Renal cortex interstitium (tissue), 11 donors: ENCODE data around the gene MAPKAPK3. TPM values are rescaled to one million over a fixed set of nuclear protein-coding genes. Genes with fewer than 3 reads are reported as not detected.

Source experiments
- DNase-seq, 11 donors: peaks; one replicate each; pipeline ENCODE4 v3.0.0-alpha.2; 2013; ENCODE audit warnings: low read depth in 9 of 11, low spot score in 4 of 11; ENCODE audit errors: extremely low read depth in 1 of 11
- polyA plus RNA-seq, 3 donors: library from polyadenylated mRNA; unstranded; fragments of 120-200 nt; gene quantifications; one replicate each; pipeline ENCODE4 v1.2.1, GENCODE V29; 2013; ENCODE audit not compliant: insufficient read length in 3 of 3

Gene MAPKAPK3
- polyA plus RNA-seq, 3 donors = 38.4 to 54.7 (median 54.5) TPM

GRCh38 chr3:50616003-50616769 lies 765 bp upstream of the MAPKAPK3 start:
- peak in 5 of 11 donors; percentile 68 to 84 (median 76) for DNase-seq

DNA sequence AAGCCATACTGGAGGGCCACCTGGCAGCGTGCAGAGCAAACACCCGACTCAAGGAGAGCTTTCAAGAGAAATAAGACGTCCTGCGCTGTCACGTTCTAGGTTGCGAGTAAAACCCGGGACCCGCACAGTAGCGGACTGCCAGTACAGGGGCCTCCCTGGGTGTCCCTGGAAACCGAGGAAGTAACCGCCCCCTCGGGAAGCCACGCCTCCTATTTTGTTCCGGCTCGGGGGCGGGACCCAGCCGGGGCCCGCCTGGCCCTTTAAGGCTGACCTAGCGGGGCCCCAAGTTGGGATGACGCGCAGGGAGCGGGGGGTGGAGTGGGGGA lies 218 bp upstream of the MAPKAPK3 start:
- peak; percentile 78 to 92 (median 86) for DNase-seq

DNA sequence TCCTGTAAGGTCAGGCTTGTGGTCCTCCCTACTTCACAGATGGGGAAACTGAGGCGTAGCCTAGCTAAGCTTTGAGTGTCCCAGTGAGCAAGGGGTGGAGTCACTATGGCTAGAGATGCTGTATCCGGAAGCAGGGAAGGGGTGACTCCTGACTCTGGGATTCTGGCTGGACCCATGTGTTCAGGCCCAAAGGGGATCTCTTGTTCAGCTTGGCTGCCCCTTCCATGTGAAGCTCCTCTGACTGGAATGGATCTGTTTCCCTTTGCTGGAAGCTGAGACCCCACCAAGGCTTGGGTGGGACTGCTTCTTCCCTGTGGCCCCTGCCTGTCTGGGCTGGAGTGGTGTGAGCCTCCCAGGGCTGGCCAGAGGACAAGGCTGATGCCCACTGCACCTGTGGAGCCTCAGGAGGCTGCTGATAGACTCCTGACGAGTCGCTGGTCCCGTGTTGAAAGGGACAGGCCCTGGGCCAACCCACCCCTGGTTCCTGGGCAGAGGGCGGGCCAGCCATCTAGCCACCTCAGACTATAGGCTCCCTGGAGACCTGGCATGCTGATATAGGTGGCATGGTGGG lies 1.0 kb downstream of the MAPKAPK3 start:
- DNase-seq = no peak

DNA sequence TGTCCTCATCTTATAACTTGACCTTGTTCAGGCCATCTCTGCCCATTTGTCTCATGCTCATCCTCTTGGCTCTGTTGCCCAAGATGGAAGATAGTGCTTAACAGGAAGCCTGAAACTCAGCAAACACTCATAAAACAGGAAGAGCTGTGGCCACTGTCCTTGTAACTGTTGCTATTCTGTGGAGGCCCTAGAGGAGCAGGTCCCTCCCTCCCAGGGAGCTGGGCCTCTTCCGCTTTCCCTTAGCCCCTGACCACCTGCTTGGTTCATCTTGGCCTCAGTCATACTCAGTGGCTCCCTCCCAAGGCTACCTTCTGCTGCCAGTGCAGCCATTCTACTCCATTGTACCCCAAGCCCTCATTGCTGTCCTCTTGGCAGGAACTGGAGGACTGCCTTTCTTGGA lies 3.5 kb downstream of the MAPKAPK3 start:
- no peak for DNase-seq

GRCh38 chr3:50620820-50621219 lies 3.9 kb downstream of the MAPKAPK3 start:
- DNase-seq = no peak

DNA sequence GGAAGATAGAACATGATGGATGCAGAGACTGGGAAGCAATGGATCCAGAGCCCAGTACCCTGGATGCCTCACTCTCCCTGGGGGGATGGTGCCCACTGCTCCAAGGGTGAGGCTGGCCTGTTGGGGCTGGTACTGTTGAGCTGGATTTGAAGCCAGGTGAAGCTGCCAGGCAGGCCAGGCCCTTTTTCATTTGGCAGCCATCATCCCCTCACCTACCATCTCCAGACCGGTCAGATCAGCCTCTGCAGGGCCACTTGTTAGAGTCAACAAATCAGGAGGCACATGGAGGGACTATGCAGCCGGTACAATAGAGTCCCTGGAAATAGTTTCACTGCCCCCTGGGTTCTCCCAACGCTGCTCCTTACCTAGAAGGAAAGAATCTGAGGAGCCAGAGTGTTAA lies 5.9 kb downstream of the MAPKAPK3 start:
- DNase-seq = no peak

- no peak for DNase-seq
These were observed 7.0 kb downstream of the MAPKAPK3 start for GRCh38 chr3:50623840-50624474.

DNA sequence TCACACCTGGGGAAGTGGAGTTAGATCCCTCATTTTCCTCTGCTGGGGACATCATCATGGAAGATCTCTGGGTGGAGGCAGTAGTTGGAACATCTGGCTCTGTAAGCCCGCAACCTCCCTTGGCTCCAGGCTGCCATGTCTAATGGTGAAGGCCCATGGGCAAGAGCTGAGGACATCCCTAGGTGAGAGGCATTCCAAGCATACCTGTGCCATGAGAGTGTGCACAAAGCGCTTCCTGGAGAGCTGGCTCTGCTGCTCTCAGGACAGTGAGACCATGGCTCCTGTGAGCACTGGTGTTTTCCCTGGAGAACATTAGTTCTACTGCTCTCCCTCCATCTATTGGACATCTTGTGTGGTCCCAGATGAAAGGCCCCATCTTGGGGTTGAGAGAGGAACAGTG lies 7.7 kb downstream of the MAPKAPK3 start:
- no peak for DNase-seq

GRCh38 chr3:50625231-50626182 lies 8.6 kb downstream of the MAPKAPK3 start:
- no peak for DNase-seq

GRCh38 chr3:50626401-50626800 lies 9.4 kb downstream of the MAPKAPK3 start:
- DNase-seq = no peak

DNA sequence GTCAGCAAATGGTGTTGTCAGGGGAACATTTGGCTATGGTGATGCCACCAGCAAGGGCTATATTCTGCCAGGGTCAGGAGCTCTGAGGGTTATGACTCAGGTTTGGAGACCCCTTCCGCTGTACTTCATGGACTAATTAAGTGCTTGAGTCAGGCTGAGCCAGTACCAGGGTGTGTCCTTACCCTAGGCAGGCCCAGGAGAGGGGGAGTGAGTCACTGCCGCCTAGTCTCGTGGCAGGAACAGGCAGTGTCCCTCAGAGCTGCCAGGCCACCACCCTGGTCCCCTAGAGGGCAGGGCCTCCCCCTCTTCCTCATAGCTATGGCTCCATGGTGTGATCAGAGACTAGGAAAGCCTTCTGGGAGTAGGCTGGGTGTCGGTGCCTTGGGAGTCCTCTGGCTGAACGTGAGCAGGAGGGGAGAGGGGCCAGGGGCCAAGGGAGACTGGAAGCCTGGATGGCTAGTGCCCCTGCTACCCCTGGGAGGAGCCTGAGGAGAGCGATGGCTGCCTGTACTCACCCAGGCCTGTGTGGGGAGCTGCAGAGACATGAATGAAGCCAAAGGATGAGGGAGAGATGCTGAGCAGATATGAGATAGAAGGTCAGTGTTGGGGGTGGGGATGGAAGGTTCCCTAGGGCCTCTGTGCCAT lies 10.6 kb downstream of the MAPKAPK3 start:
- no peak for DNase-seq

- DNase-seq = no peak
These were observed 11.7 kb downstream of the MAPKAPK3 start for GRCh38 chr3:50628601-50629000.

- DNase-seq = no peak
These were observed 13.4 kb downstream of the MAPKAPK3 start for GRCh38 chr3:50630394-50630793.

- DNase-seq = no peak
These were observed 13.9 kb downstream of the MAPKAPK3 start for GRCh38 chr3:50630877-50631276.

DNA sequence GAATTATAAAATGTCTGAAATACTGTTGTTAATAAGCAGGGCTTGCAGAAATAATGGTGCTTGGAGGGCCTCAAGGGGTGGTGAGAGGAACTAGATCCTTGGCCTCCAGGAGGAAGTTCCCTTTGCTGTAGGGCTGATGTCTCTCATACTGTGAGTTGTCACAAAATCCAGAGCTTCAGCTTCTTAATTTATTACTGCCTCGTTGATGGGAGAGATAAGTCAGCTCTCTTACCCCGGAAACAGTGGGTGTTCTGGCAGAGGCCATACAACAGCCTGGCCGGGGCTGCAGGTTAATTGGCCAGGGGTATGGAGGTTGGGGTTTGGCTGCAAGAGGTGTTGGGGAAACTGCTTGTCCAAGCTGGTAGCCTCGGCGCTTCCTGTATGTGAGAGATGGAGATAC lies 15.5 kb downstream of the MAPKAPK3 start:
- no peak for DNase-seq

- DNase-seq = no peak
These were observed 16.4 kb downstream of the MAPKAPK3 start for GRCh38 chr3:50633230-50633790.

DNA sequence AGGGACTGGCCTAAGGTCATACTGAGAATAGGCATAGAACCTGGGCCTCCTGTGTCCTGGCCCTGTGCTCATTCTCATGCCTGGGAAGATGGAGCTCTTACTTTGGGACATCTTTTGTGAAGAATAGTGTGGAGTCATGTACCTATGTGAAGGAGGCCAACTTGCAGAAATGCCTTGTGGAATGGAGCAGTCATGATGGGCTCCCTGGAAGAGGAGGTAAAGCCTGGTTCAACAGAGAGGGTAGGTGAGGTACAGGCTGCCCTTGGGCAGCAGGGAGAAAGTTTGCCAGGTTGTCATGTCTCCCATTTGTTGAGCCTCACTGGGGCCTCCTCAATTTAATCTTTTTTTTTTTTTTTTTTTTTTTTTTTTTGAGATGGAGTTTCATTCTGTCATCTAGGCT lies 18.1 kb downstream of the MAPKAPK3 start:
- no peak for DNase-seq

DNA sequence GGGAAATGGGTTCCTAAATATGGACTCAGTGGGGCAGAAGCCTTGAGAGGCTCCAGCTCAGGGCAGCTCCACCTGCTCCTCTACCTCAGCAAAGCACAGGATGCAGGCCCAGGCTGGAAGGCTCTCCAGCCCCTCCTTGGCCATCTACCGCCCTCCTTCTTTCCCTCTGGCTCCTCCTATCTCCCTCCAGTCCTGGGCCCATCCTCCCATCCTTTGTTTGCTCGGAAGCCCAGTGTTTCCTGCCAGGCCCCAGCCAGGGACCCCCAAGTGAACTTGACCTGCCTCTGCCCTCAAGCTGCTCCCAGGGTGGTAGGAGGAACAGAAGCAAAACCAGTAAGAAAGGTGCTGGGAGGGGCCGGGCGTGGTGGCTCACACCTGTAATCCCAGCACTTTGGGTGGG lies 20.1 kb downstream of the MAPKAPK3 start:
- DNase-seq = no peak

GRCh38 chr3:50637945-50638344 lies 21.0 kb downstream of the MAPKAPK3 start:
- DNase-seq = no peak
